ENCODE results near the gene CNR2. TPM values are rescaled to one million over a fixed set of nuclear protein-coding genes. Genes with fewer than 3 reads are reported as not detected.

CNR2 gene
- total and polyA plus RNA-seq, 2 experiments from 2014 or later: not detected

- TF ChIP-seq, protein P1, sequence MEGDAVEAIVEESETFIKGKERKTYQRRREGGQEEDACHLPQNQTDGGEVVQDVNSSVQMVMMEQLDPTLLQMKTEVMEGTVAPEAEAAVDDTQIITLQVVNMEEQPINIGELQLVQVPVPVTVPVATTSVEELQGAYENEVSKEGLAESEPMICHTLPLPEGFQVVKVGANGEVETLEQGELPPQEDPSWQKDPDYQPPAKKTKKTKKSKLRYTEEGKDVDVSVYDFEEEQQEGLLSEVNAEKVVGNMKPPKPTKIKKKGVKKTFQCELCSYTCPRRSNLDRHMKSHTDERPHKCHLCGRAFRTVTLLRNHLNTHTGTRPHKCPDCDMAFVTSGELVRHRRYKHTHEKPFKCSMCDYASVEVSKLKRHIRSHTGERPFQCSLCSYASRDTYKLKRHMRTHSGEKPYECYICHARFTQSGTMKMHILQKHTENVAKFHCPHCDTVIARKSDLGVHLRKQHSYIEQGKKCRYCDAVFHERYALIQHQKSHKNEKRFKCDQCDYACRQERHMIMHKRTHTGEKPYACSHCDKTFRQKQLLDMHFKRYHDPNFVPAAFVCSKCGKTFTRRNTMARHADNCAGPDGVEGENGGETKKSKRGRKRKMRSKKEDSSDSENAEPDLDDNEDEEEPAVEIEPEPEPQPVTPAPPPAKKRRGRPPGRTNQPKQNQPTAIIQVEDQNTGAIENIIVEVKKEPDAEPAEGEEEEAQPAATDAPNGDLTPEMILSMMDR (conservative IDR thresholded peaks at IDR 0.05; ENCODE audit: low read depth in 2 of 2): no peak
- TF ChIP-seq EZH2phosphoT487 (IDR thresholded peaks at IDR 0.05; ENCODE audit: unreplicated experiment) (no peak), JUNB (IDR thresholded peaks at IDR 0.05; ENCODE audit: unreplicated experiment) (no peak)
Observed at GRCh38 chr1:23885222-23885621, 27.9 kb downstream of the CNR2 start (continued).

GRCh38 chr1:23882746-23883145 is 30.4 kb downstream of the CNR2 start:
- Mint-ChIP-seq H3K36me3 (ENCODE audit: low read depth) (peaks cover 4% of the 10 kb centered on the region), H3K27ac (no peak overlapping the region), H3K4me3 (no peak overlapping the region), H3K4me1 (no peaks in the 10 kb centered on the region), H3K9me3 (peaks cover 20% of the 10 kb centered on the region), H3K27me3 (ENCODE audit: insufficient read depth, low read depth, poor library complexity) (peaks cover 1% of the 10 kb centered on the region)
- 0 out of 2 replicates have a peak, but pooled peaks cover 3% of the 10 kb centered on the region for H3K9me2 ChIP-seq (ENCODE audit: insufficient read depth)
- H3K4me3 ChIP-seq: no peak overlapping the region
- ATAC-seq: no peak
- no peak overlapping the region for H2AFZ ChIP-seq
- TF ChIP-seq EZH2 (IDR thresholded peaks at IDR 0.05; ENCODE audit: low read depth, unreplicated experiment): no peak
- no peak for TF ChIP-seq ZNF462 (CRISPR knock-in tag; IDR thresholded peaks at IDR 0.05)
- TF ChIP-seq POLR2AphosphoS5 (IDR thresholded peaks at IDR 0.05; ENCODE audit: low read depth): no peak
- H3K36me3 ChIP-seq (ENCODE audit: insufficient read depth): peaks cover 4% of the 10 kb centered on the region; the same call in 1 of the 2 replicates
- H3F3A ChIP-seq (replicated peaks; ENCODE audit: low read depth): no peaks in the 10 kb centered on the region
- no peaks in the 10 kb centered on the region for H3K27me3 ChIP-seq (ENCODE audit: insufficient read depth)
- no peak overlapping the region for H3K27ac ChIP-seq (ENCODE audit: low read depth)
- H3K4me2 ChIP-seq: no peak overlapping the region
- H4K20me1 ChIP-seq (replicated peaks; ENCODE audit: insufficient read depth): no peaks in the 10 kb centered on the region
- H3K4me1 ChIP-seq (ENCODE audit: insufficient read depth): no peaks in the 10 kb centered on the region
- no peak for DNase-seq (ENCODE audit: low spot score)
- no peaks in the 10 kb centered on the region for H3K79me2 ChIP-seq (replicated peaks; ENCODE audit: insufficient read depth)

All from GM23338 (cell line).